Measurements from ENCODE around the gene COMMD7. TPM values are rescaled to one million over a fixed set of nuclear protein-coding genes. Genes with fewer than 3 reads are reported as not detected.
"Not testable (repeated sequence)": the region's sequence is repeated elsewhere in the genome, so short reads cannot be mapped to it uniquely, and the experiment has no call there.

Gene COMMD7
- total RNA-seq, 4 donors from 2014 or later, result 9.8 to 22.5 (median 10.2) TPM

- no peak for TF ChIP-seq CTCF (IDR thresholded peaks at IDR 0.05)
- TF ChIP-seq POLR2A (IDR thresholded peaks at IDR 0.05), result no peak
- intact Hi-C loops (cut with DNase I), result no loop called here
- Histone ChIP-seq H3K4me3 (no peak overlapping the region), H3K4me1 (peaks cover 0 to 22% (median 0%) of the 10 kb centered on the region in 3 donors), H3K27ac (no peak overlapping the region), H3K9me3 (no peaks in the 10 kb centered on the region), H3K36me3 (no peaks in the 10 kb centered on the region), H3K27me3 (no peaks in the 10 kb centered on the region)
- DNase-seq, result no peak
- WGBS, 2 donors, result 36 to 70% methylated on average over 6 to 9 of the region's 10 CpGs
Observed at GRCh38 chr20:32775336-32775991, 32.2 kb upstream of the COMMD7 start.

- intact Hi-C loops (cut with DNase I), result no loop called here
- Histone ChIP-seq H3K4me1 (peaks cover 0 to 22% (median 0%) of the 10 kb centered on the region in 3 donors), H3K27me3 (no peaks in the 10 kb centered on the region), H3K9me3 (no peaks in the 10 kb centered on the region), H3K4me3 (no peak overlapping the region), H3K36me3 (no peaks in the 10 kb centered on the region), H3K27ac (no peak overlapping the region)
- TF ChIP-seq POLR2A (IDR thresholded peaks at IDR 0.05), result no peak
- no peak for TF ChIP-seq CTCF (IDR thresholded peaks at IDR 0.05)
- no peak for DNase-seq
- 86 to 91% methylated on average over 6 to 8 of the region's 8 CpGs for WGBS, 2 donors
Observed at GRCh38 chr20:32773855-32774254, 30.6 kb upstream of the COMMD7 start.

- intact Hi-C loops (cut with DNase I), result no loop called here
- H3K4me3 ChIP-seq, result no peak overlapping the region
- no peaks in the 10 kb centered on the region for H3K9me3 ChIP-seq
- no peaks in the 10 kb centered on the region for H3K27me3 ChIP-seq
- DNase-seq, result no peak
- H3K27ac ChIP-seq, result no peak overlapping the region
- no peak for TF ChIP-seq CTCF (IDR thresholded peaks at IDR 0.05)
- no peak for TF ChIP-seq POLR2A (IDR thresholded peaks at IDR 0.05)
- 87 to 88% methylated on average over 2 of the region's 2 CpGs for WGBS, 2 donors
- H3K4me1 ChIP-seq, result peaks cover 0 to 22% (median 0%) of the 10 kb centered on the region in 3 donors
- H3K36me3 ChIP-seq, result no peaks in the 10 kb centered on the region
Observed at GRCh38 chr20:32773223-32773622, 30.0 kb upstream of the COMMD7 start.

GRCh38 chr20:32772046-32772445 lies 28.8 kb upstream of the COMMD7 start:
- Histone ChIP-seq H3K27ac (no peak overlapping the region), H3K4me1 (peaks cover 0 to 17% (median 0%) of the 10 kb centered on the region in 3 donors), H3K27me3 (no peaks in the 10 kb centered on the region), H3K9me3 (no peaks in the 10 kb centered on the region), H3K36me3 (no peaks in the 10 kb centered on the region), H3K4me3 (no peak overlapping the region)
- intact Hi-C loops (cut with DNase I), result no loop called here
- DNase-seq, result no peak
- TF ChIP-seq POLR2A (IDR thresholded peaks at IDR 0.05) (no peak), CTCF (IDR thresholded peaks at IDR 0.05) (no peak)
- 92 to 93% methylated on average over 2 to 3 of the region's 3 CpGs for WGBS, 2 donors

GRCh38 chr20:32767418-32768198 lies 24.3 kb upstream of the COMMD7 start:
- no peaks in the 10 kb centered on the region for H3K27me3 ChIP-seq
- intact Hi-C loops (cut with DNase I), result no loop called here

GRCh38 chr20:32765230-32765875 lies 22.1 kb upstream of the COMMD7 start:
- H3K27me3 ChIP-seq; H3K4me3 ChIP-seq; intact Hi-C loops (cut with DNase I); H3K27ac ChIP-seq; H3K36me3 ChIP-seq; DNase-seq; H3K9me3 ChIP-seq: not testable (repeated sequence)
- peaks cover 9 to 31% (median 14%) of the 10 kb centered on the region in 3 donors for H3K4me1 ChIP-seq
- WGBS, 2 donors, result 53 to 71% methylated on average over 13 to 17 of the region's 17 CpGs

More at GRCh38 chr20:32767418-32768198, 24.3 kb upstream of the COMMD7 start:
- 77 to 82% methylated on average over 5 to 9 of the region's 9 CpGs for WGBS, 2 donors
- TF ChIP-seq POLR2A (IDR thresholded peaks at IDR 0.05) (no peak), CTCF (IDR thresholded peaks at IDR 0.05) (no peak)
- DNase-seq, result no peak
- peaks cover 9 to 20% (median 9%) of the 10 kb centered on the region in 3 donors for H3K4me1 ChIP-seq
- no peaks in the 10 kb centered on the region for H3K9me3 ChIP-seq
- no peak overlapping the region for H3K4me3 ChIP-seq
- H3K36me3 ChIP-seq, result no peaks in the 10 kb centered on the region
- no peak overlapping the region for H3K27ac ChIP-seq

Measured in esophagus squamous epithelium (tissue), 5 donors.